HCT116 (cell line): ENCODE results near the gene PLCB1. TPM values are rescaled to one million over a fixed set of nuclear protein-coding genes. Genes with fewer than 3 reads are reported as not detected.

ENCODE experiments used
- ATAC-seq: fragments of 200-7000 bp; cut with Tn5 transposase; 2 replicates; pipeline ENCODE4 v1.9.1; 2020; ENCODE audit warnings: mild to moderate bottlenecking, moderate library complexity
- BruUV-seq: library from RNA; stranded (reverse); fragments of 400-500 nt; replicated peaks from 2 replicates; lab custom pipeline; 2021; lab: Mats Ljungman, UMichigan
- CTCF ChIA-PET: fragments of 300-600 bp; sonication (Branson Sonifier 250); formaldehyde crosslinking; loops from one replicate; lab custom pipeline; 2021; ENCODE audit warnings: antibody characterized with exemption; lab: Charles Lee
- POLR2A ChIA-PET: fragments of 300-600, 350-600 bp; sonication (Branson Sonifier 250); formaldehyde crosslinking; loops from one replicate; lab custom pipeline; 2021; ENCODE audit warnings: antibody characterized with exemption; lab: Charles Lee
- RAD21 ChIA-PET, 2 experiments: fragments of 300-600 bp; sonication (Branson Sonifier 250); formaldehyde crosslinking; loops; one replicate each; lab custom pipeline; 2023; ENCODE audit warnings: low total read pairs in 2 of 2; ENCODE audit not compliant: uncharacterized antibody in 2 of 2, unreplicated experiment in 2 of 2, low non-redundant PET in 1 of 2; lab: Charles Lee
- DNase-seq: peaks from one replicate; pipeline ENCODE4 v3.0.0-alpha.2; 2010; ENCODE audit warnings: low read depth, low spot score
- H2AFZ ChIP-seq: fragments of 200-600 bp; shearing (Covaris generic), sonication (generic); 2 replicates; pipeline ENCODE4 v1.6.1; 2017; ENCODE audit warnings: low read depth, mixed run types, mixed read lengths, antibody characterized with exemption, low read length; ENCODE audit not compliant: poor library complexity, severe bottlenecking
- H3K27ac ChIP-seq: 2 replicates; pipeline ENCODE4 v1.5.1; 2012; ENCODE audit warnings: low read depth, low read length
- H3K27me3 ChIP-seq: fragments of 200-600 bp; sonication (generic); 2 replicates; pipeline ENCODE4 v1.6.1; 2016; ENCODE audit warnings: mixed run types, low read length, mixed read lengths; ENCODE audit not compliant: insufficient read depth
- H3K36me3 ChIP-seq, 2 experiments: fragments of 200-500 bp in 1 of 2; fragments of 200-600 bp in 1 of 2; sonication (Bioruptor generic) in 1 of 2; sonication (generic) in 1 of 2; 2 replicates each; pipeline versions ENCODE4 v1.5.1 to v1.6.1; 2014 to 2016; ENCODE audit warnings: low read length in 2 of 2, inconsistent platforms in 1 of 2, mixed read lengths in 1 of 2, mixed run types in 1 of 2; ENCODE audit not compliant: insufficient read depth in 2 of 2, control insufficient read depth in 1 of 2
- H3K4me1 ChIP-seq, 2 experiments: fragments of 200-600 bp in 1 of 2; sonication (generic) in 1 of 2; 2 replicates each; pipeline versions ENCODE4 v1.5.1 to v1.6.1; 2012 to 2017; ENCODE audit warnings: low read length in 2 of 2, inconsistent platforms in 1 of 2, mild to moderate bottlenecking in 1 of 2, mixed read lengths in 1 of 2, mixed run types in 1 of 2, moderate library complexity in 1 of 2; ENCODE audit not compliant: insufficient read depth in 2 of 2, control insufficient read depth in 1 of 2
- H3K4me2 ChIP-seq: fragments of 200-600 bp; sonication (generic); 2 replicates; pipeline ENCODE4 v1.6.1; 2017; ENCODE audit warnings: mixed run types, low read length, mixed read lengths
- H3K4me3 ChIP-seq, 2 experiments: fragments of 200-600 bp in 1 of 2; sonication (generic) in 1 of 2; replicated peaks in 1 of 2; 2 replicates each; pipeline ENCODE4 v1.5.1; 2011 to 2016; ENCODE audit warnings: low read length in 2 of 2, control low read depth in 1 of 2, low read depth in 1 of 2, mild to moderate bottlenecking in 1 of 2, mixed read lengths in 1 of 2, mixed run types in 1 of 2
- H3K79me2 ChIP-seq: fragments of 200-600 bp; sonication (generic); 2 replicates; pipeline ENCODE4 v1.6.1; 2017; ENCODE audit warnings: mild to moderate bottlenecking, mixed run types, low read length, moderate library complexity, mixed read lengths; ENCODE audit not compliant: insufficient read depth
- H3K9ac ChIP-seq: fragments of 200-600 bp; sonication (generic); 2 replicates; pipeline ENCODE4 v1.6.1; 2016; ENCODE audit warnings: low read length, mixed read lengths
- H3K9me2 ChIP-seq: fragments of 200-600 bp; sonication (generic), shearing (Covaris generic); 2 replicates; pipeline ENCODE4 v1.6.1; 2017; ENCODE audit warnings: mixed run types, mild to moderate bottlenecking, moderate library complexity; ENCODE audit not compliant: insufficient read depth
- H3K9me3 ChIP-seq, 2 experiments: fragments of 200-500 bp in 1 of 2; fragments of 200-600 bp in 1 of 2; sonication (Bioruptor generic) in 1 of 2; sonication (generic) in 1 of 2; 2 replicates each; pipeline ENCODE4 v1.6.1; 2014 to 2017; ENCODE audit warnings: low read length in 2 of 2, mixed read lengths in 2 of 2, inconsistent platforms in 1 of 2, low read depth in 1 of 2, mild to moderate bottlenecking in 1 of 2, mixed run types in 1 of 2, moderate library complexity in 1 of 2; ENCODE audit not compliant: control insufficient read depth in 1 of 2, insufficient read depth in 1 of 2
- H4K20me1 ChIP-seq: fragments of 200-600 bp; sonication (generic), shearing (Covaris generic); 2 replicates; pipeline ENCODE4 v1.6.1; 2017; ENCODE audit warnings: mixed run types, mild to moderate bottlenecking, moderate library complexity; ENCODE audit not compliant: insufficient read depth
- ATF3 ChIP-seq: IDR thresholded peaks from 2 replicates; pipeline ENCODE4 v1.6.1; 2012
- CBX3 ChIP-seq: IDR thresholded peaks from 2 replicates; pipeline ENCODE4 v1.6.1; 2012; ENCODE audit warnings: low read depth
- CEBPB ChIP-seq: IDR thresholded peaks from 2 replicates; pipeline ENCODE4 v1.6.1; 2012; ENCODE audit warnings: low read depth
- EGR1 ChIP-seq: IDR thresholded peaks from 2 replicates; pipeline ENCODE4 v1.6.1; 2012; ENCODE audit warnings: low read depth
- ELF1 ChIP-seq: IDR thresholded peaks from 2 replicates; pipeline ENCODE4 v1.6.1; 2012; ENCODE audit warnings: low read depth, borderline replicate concordance
- EZH2 ChIP-seq: fragments of 200-600 bp; sonication (generic); IDR thresholded peaks from 2 replicates; pipeline ENCODE4 v1.6.1; 2017; ENCODE audit warnings: antibody characterized with exemption, mixed run types
- FOSL1 ChIP-seq: IDR thresholded peaks from 2 replicates; pipeline ENCODE4 v1.6.1; 2012; ENCODE audit warnings: low read depth
- JUND ChIP-seq: IDR thresholded peaks from 2 replicates; pipeline ENCODE4 v1.6.1; 2012
- POLR2A ChIP-seq: IDR thresholded peaks from 2 replicates; pipeline ENCODE4 v1.7.0; 2011; ENCODE audit warnings: borderline replicate concordance; ENCODE audit not compliant: insufficient read depth, insufficient read length; ENCODE audit errors: extremely low read depth
- POLR2AphosphoS5 ChIP-seq: IDR thresholded peaks from 2 replicates; pipeline ENCODE4 v1.6.1; 2011; ENCODE audit warnings: mild to moderate bottlenecking, low read depth, low read length, moderate library complexity
- SIN3A ChIP-seq: IDR thresholded peaks from 2 replicates; pipeline ENCODE4 v1.6.1; 2012; ENCODE audit warnings: low read depth
- SRF ChIP-seq: IDR thresholded peaks from 2 replicates; pipeline ENCODE4 v1.6.1; 2012; ENCODE audit warnings: low read depth
- TCF7L2 ChIP-seq: IDR thresholded peaks from 2 replicates; pipeline ENCODE4 v1.7.0; 2011; ENCODE audit warnings: borderline replicate concordance, inconsistent platforms; ENCODE audit not compliant: insufficient read depth, insufficient read length; ENCODE audit errors: extremely low read depth
- YY1 ChIP-seq: IDR thresholded peaks from 2 replicates; pipeline ENCODE4 v1.6.1; 2011; ENCODE audit warnings: low read length, low read depth, moderate library complexity, mild to moderate bottlenecking; ENCODE audit not compliant: insufficient replicate concordance; ENCODE audit errors: extremely low read depth
- ZNF274 ChIP-seq: fragments of 200-500 bp; sonication (Bioruptor generic); IDR thresholded peaks from 2 replicates; pipeline ENCODE4 v1.6.1; 2014; ENCODE audit warnings: mild to moderate bottlenecking, low read depth, low read length, inconsistent platforms
- intact Hi-C: fragments of 100-400 bp; cut with micrococcal nuclease; formaldehyde crosslinking; loops from 2 replicates; pipeline ENCODE4 v1.10.0; 2022
- total RNA-seq: library from RNA; stranded (reverse); gene quantifications from one replicate; pipeline ENCODE4 v1.2.1, GENCODE V29; 2021; ENCODE audit not compliant: unreplicated experiment
- TF ChIP-seq, protein P1 (sequence below): IDR thresholded peaks from 2 replicates; pipeline ENCODE4 v1.6.1; 2012
- TF ChIP-seq, protein P2 (sequence below): IDR thresholded peaks from 2 replicates; pipeline ENCODE4 v1.6.1; 2011; ENCODE audit warnings: mild to moderate bottlenecking, low read length, moderate library complexity; ENCODE audit not compliant: insufficient replicate concordance; ENCODE audit errors: extremely low read depth

Gene PLCB1
- total RNA-seq, 1 experiment from 2014 or later: 15.8 TPM

DNA sequence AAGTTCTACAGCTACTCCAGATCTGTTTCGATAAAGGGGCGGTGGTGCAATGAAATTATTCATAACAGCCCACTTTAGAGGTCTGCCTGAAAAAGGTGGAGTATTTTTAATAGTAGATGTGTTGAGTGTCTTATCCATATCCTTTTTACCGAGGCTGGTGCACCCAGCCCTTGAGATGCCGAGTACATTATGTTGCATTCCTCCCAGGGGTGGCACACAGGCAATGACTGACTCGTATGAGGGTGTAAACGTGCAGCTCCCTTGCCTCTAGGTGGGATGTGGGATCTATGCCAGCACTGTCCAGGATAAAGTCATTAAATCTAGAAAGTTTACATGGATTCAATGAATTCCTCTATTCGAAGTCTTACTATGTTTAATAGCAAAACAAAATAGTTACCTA lies 355.6 kb downstream of the PLCB1 start:
- TF ChIP-seq POLR2AphosphoS5: no peak
- no peak for TF ChIP-seq ZNF274
- no peak for TF ChIP-seq CEBPB
- TF ChIP-seq TCF7L2: no peak
- TF ChIP-seq SIN3A: no peak
- TF ChIP-seq JUND: no peak
- TF ChIP-seq ATF3: no peak
- TF ChIP-seq EZH2: no peak
- TF ChIP-seq, protein P1, sequence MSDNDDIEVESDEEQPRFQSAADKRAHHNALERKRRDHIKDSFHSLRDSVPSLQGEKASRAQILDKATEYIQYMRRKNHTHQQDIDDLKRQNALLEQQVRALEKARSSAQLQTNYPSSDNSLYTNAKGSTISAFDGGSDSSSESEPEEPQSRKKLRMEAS: no peak
- TF ChIP-seq, protein P2, sequence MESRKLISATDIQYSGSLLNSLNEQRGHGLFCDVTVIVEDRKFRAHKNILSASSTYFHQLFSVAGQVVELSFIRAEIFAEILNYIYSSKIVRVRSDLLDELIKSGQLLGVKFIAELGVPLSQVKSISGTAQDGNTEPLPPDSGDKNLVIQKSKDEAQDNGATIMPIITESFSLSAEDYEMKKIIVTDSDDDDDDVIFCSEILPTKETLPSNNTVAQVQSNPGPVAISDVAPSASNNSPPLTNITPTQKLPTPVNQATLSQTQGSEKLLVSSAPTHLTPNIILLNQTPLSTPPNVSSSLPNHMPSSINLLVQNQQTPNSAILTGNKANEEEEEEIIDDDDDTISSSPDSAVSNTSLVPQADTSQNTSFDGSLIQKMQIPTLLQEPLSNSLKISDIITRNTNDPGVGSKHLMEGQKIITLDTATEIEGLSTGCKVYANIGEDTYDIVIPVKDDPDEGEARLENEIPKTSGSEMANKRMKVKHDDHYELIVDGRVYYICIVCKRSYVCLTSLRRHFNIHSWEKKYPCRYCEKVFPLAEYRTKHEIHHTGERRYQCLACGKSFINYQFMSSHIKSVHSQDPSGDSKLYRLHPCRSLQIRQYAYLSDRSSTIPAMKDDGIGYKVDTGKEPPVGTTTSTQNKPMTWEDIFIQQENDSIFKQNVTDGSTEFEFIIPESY: no peak
- no peak for TF ChIP-seq YY1
- TF ChIP-seq ELF1: no peak
- TF ChIP-seq CBX3: no peak
- no peak for TF ChIP-seq POLR2A
- no peak for TF ChIP-seq SRF
- TF ChIP-seq FOSL1: no peak
- TF ChIP-seq EGR1: no peak
- H3K27me3 ChIP-seq: no peaks in the 10 kb centered on the region; the same call in 1 of the 2 replicates
- no TSS peak for BruUV-seq
- no peak for ATAC-seq
- H3K9me3 ChIP-seq: no peaks in the 10 kb centered on the region
- DNase-seq: no peak
- H3K4me3 ChIP-seq: no peak overlapping the region
- no peaks in the 10 kb centered on the region for H3K9me2 ChIP-seq
- no peak overlapping the region for H3K9ac ChIP-seq
- ChIA-PET CTCF (no interaction called here), POLR2A (no interaction called here), RAD21 (no interaction called here)
- H3K4me2 ChIP-seq: no peak overlapping the region
- H4K20me1 ChIP-seq: no peaks in the 10 kb centered on the region
- no peak overlapping the region for H2AFZ ChIP-seq
- no peaks in the 10 kb centered on the region for H3K79me2 ChIP-seq
- no peaks in the 10 kb centered on the region for H3K36me3 ChIP-seq
- H3K27ac ChIP-seq: no peak overlapping the region
- intact Hi-C loops: no loop called here
- H3K4me1 ChIP-seq: no peaks in the 10 kb centered on the region
